Measurements from ENCODE around the gene EIF2D.
"Not testable (repeated sequence)": the region's sequence is repeated elsewhere in the genome, so short reads cannot be mapped to it uniquely, and the experiment has no call there.

Gene EIF2D

DNA sequence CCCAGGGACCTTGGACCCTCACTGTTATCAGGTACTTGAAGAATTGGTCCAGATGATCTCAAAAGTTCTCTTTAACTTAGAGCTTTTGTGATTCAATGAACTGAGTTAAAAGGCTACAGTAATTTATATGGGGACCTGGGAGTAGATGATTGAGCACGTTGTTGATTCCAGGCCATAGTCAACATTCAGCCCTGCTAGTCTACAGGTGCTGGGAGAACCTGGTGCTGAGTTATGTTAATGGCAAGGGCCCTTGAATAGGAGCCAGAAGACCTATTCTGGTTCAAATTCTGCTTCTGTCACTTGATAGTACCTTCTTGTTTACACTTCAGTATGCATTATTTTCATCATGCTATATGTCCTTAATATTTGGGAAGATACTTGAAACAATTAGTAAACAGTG, 34.2 kb upstream of the EIF2D start:
- TF ChIP-seq GABPA (IDR thresholded peaks at IDR 0.05; ENCODE audit: low read depth) (no peak), POLR2AphosphoS5 (IDR thresholded peaks at IDR 0.05; ENCODE audit: low read depth) (no peak), SPI1 (IDR thresholded peaks at IDR 0.05; ENCODE audit: borderline replicate concordance, low read depth) (no peak)
- TF ChIP-seq, protein P1, sequence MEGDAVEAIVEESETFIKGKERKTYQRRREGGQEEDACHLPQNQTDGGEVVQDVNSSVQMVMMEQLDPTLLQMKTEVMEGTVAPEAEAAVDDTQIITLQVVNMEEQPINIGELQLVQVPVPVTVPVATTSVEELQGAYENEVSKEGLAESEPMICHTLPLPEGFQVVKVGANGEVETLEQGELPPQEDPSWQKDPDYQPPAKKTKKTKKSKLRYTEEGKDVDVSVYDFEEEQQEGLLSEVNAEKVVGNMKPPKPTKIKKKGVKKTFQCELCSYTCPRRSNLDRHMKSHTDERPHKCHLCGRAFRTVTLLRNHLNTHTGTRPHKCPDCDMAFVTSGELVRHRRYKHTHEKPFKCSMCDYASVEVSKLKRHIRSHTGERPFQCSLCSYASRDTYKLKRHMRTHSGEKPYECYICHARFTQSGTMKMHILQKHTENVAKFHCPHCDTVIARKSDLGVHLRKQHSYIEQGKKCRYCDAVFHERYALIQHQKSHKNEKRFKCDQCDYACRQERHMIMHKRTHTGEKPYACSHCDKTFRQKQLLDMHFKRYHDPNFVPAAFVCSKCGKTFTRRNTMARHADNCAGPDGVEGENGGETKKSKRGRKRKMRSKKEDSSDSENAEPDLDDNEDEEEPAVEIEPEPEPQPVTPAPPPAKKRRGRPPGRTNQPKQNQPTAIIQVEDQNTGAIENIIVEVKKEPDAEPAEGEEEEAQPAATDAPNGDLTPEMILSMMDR (IDR thresholded peaks at IDR 0.05; ENCODE audit: insufficient read depth, low read length) = no peak
- TF ChIP-seq, protein P2, sequence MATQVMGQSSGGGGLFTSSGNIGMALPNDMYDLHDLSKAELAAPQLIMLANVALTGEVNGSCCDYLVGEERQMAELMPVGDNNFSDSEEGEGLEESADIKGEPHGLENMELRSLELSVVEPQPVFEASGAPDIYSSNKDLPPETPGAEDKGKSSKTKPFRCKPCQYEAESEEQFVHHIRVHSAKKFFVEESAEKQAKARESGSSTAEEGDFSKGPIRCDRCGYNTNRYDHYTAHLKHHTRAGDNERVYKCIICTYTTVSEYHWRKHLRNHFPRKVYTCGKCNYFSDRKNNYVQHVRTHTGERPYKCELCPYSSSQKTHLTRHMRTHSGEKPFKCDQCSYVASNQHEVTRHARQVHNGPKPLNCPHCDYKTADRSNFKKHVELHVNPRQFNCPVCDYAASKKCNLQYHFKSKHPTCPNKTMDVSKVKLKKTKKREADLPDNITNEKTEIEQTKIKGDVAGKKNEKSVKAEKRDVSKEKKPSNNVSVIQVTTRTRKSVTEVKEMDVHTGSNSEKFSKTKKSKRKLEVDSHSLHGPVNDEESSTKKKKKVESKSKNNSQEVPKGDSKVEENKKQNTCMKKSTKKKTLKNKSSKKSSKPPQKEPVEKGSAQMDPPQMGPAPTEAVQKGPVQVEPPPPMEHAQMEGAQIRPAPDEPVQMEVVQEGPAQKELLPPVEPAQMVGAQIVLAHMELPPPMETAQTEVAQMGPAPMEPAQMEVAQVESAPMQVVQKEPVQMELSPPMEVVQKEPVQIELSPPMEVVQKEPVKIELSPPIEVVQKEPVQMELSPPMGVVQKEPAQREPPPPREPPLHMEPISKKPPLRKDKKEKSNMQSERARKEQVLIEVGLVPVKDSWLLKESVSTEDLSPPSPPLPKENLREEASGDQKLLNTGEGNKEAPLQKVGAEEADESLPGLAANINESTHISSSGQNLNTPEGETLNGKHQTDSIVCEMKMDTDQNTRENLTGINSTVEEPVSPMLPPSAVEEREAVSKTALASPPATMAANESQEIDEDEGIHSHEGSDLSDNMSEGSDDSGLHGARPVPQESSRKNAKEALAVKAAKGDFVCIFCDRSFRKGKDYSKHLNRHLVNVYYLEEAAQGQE (IDR thresholded peaks at IDR 0.05; ENCODE audit: insufficient replicate concordance, low read depth) = no peak
- Histone ChIP-seq H3K27me3 (ENCODE audit: insufficient read depth, poor library complexity, severe bottlenecking) (no peaks in the 10 kb centered on the region), H3K4me3 (replicated peaks; ENCODE audit: insufficient read depth, low read length) (no peak overlapping the region), H3K27ac (replicated peaks) (no peak overlapping the region)
- no peak for DNase-seq (ENCODE audit: low read depth in 1 of 2, low spot score in 1 of 2)

DNA sequence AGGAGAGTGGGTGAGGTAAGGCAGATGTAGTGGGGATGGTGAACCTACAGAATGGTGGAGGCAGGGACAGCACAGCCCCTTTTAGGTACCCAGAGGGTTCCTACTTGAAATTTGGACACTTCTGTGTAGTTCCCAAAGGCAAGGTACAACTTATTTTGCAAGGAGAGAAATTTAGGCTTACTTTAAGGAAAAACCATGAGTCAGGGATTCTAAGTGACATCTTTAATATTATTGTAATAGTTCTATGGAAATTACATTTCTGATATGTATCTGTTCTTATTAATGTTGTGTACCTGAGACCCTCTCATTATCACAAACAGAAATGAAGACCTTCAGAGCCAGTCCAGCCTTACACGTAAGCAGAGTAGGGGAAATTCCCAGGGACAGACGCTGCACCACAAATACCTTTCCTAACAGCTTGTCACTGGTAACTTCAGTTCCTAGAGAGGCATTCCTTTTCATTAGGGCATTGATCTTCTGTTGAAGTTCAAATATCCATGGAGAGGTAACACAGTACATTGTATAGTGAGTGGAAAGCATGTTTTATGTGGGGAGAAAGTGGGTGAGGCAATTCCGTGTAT, 30.9 kb upstream of the EIF2D start:
- Histone ChIP-seq H3K27me3 (ENCODE audit: insufficient read depth, poor library complexity, severe bottlenecking) (no peaks in the 10 kb centered on the region), H3K4me3 (replicated peaks; ENCODE audit: insufficient read depth, low read length) (no peak overlapping the region), H3K27ac (replicated peaks) (peak overlapping the region; percentile 51)
- no peak for TF ChIP-seq SPI1 (IDR thresholded peaks at IDR 0.05; ENCODE audit: borderline replicate concordance, low read depth)
- TF ChIP-seq GABPA (IDR thresholded peaks at IDR 0.05; ENCODE audit: low read depth) = no peak
- no peak for TF ChIP-seq POLR2AphosphoS5 (IDR thresholded peaks at IDR 0.05; ENCODE audit: low read depth)
- TF ChIP-seq, protein P1 (IDR thresholded peaks at IDR 0.05; ENCODE audit: insufficient read depth, low read length) = no peak
- TF ChIP-seq, protein P2 (IDR thresholded peaks at IDR 0.05; ENCODE audit: insufficient replicate concordance, low read depth) = no peak
- DNase-seq (ENCODE audit: low read depth in 1 of 2, low spot score in 1 of 2) = no peak

DNA sequence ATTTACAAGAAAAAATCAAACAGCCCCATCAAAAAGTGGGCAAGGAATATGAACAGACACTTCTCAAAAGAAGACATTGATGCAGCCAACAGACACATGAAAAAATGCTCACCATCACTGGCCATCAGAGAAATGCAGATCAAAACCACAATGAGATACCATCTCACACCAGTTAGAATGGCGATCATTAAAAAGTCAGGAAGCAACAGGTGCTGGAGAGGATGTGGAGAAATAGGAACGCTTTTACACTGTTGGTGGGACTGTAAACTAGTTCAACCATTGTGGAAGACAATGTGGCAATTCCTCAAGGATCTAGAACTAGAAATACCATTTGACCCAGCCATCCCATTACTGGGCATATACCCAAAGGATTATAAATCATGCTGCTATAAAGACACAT, 29.8 kb upstream of the EIF2D start:
- DNase-seq (ENCODE audit: low read depth in 1 of 2, low spot score in 1 of 2); H3K27me3 ChIP-seq (ENCODE audit: insufficient read depth, poor library complexity, severe bottlenecking); H3K27ac ChIP-seq (replicated peaks); H3K4me3 ChIP-seq (replicated peaks; ENCODE audit: insufficient read depth, low read length): not testable (repeated sequence)

DNA sequence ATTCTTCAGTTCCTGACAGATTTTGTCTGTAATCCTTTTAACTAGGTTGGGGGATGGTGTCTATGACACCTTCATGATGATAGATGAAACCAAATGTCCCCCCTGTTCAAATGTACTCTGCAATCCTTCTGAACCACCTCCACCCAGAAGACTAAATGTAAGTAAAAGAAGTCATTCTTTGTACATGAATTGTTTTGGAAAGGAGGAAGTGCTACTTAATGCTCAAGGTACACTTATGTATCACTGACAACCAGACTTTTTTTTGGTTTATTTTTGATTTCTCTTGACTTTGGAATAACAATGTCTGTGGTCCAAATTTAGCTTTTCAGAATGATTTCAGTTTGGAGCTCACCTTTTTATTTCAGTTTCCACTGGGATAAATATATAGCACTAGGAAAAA, 25.3 kb upstream of the EIF2D start:
- no peak for DNase-seq (ENCODE audit: low read depth in 1 of 2, low spot score in 1 of 2)
- Histone ChIP-seq H3K27ac (replicated peaks) (no peak overlapping the region), H3K27me3 (ENCODE audit: insufficient read depth, poor library complexity, severe bottlenecking) (no peaks in the 10 kb centered on the region), H3K4me3 (replicated peaks; ENCODE audit: insufficient read depth, low read length) (no peak overlapping the region)
- TF ChIP-seq, protein P2 (IDR thresholded peaks at IDR 0.05; ENCODE audit: insufficient replicate concordance, low read depth) = no peak
- TF ChIP-seq SPI1 (IDR thresholded peaks at IDR 0.05; ENCODE audit: borderline replicate concordance, low read depth) = peak; percentile 88
- no peak for TF ChIP-seq POLR2AphosphoS5 (IDR thresholded peaks at IDR 0.05; ENCODE audit: low read depth)
- TF ChIP-seq GABPA (IDR thresholded peaks at IDR 0.05; ENCODE audit: low read depth) = no peak
